Sigmoid colon (tissue), 7 donors: Measurements from ENCODE around the gene FER1L5. TPM values are rescaled to one million over a fixed set of nuclear protein-coding genes. Genes with fewer than 3 reads are reported as not detected.
"Not testable (repeated sequence)": the region's sequence is repeated elsewhere in the genome, so short reads cannot be mapped to it uniquely, and the experiment has no call there.

Source experiments
- DNase-seq: peaks from one replicate; pipeline ENCODE4 v3.0.0-alpha.2; 2019
- H3K27ac ChIP-seq, 4 donors: fragments of 200-600 bp; sonication (generic); one replicate each; pipeline ENCODE4 v1.5.1; 2016 to 2019; ENCODE audit warnings: mild to moderate bottlenecking in 1 of 4
- H3K27me3 ChIP-seq, 3 donors: fragments of 200-600 bp; sonication (generic); one replicate each; pipeline ENCODE4 v1.5.1; 2019; ENCODE audit warnings: mild to moderate bottlenecking in 1 of 3
- H3K36me3 ChIP-seq, 4 donors: fragments of 200-600 bp; sonication (generic); one replicate each; pipeline ENCODE4 v1.5.1; 2016 to 2019
- H3K4me1 ChIP-seq, 4 donors: fragments of 200-600 bp; sonication (generic); one replicate each; pipeline ENCODE4 v1.5.1; 2017 to 2019
- H3K4me3 ChIP-seq, 4 donors: fragments of 200-600 bp; sonication (generic); one replicate each; pipeline ENCODE4 v1.5.1; 2017 to 2019; ENCODE audit warnings: mild to moderate bottlenecking in 2 of 4, moderate library complexity in 1 of 4
- H3K9me3 ChIP-seq, 4 donors: fragments of 200-600 bp in 3 of 4; sonication (generic) in 3 of 4; one replicate each; pipeline versions ENCODE4 v1.5.1 to v1.6.1; 2013 to 2019
- CTCF ChIP-seq, 4 experiments: fragments of 450-650 bp in 3 of 4; fragments of 200-600 bp in 1 of 4; IDR thresholded peaks; one replicate each; pipeline ENCODE4 v1.5.1; 2016 to 2019; ENCODE audit warnings: antibody characterized with exemption in 4 of 4, mild to moderate bottlenecking in 3 of 4, moderate library complexity in 2 of 4
- EP300 ChIP-seq, 4 donors: sonication (generic); formaldehyde crosslinking; IDR thresholded peaks; one replicate each; pipeline ENCODE4 v1.6.1; 2017; ENCODE audit warnings: antibody characterized with exemption in 4 of 4
- POLR2A ChIP-seq, 2 donors: fragments of 450-650 bp; IDR thresholded peaks; one replicate each; pipeline ENCODE4 v1.6.1; 2016; ENCODE audit warnings: antibody characterized with exemption in 2 of 2, mild to moderate bottlenecking in 2 of 2, moderate library complexity in 2 of 2
- POLR2AphosphoS5 ChIP-seq, 4 donors: sonication (generic); formaldehyde crosslinking; IDR thresholded peaks; one replicate each; pipeline ENCODE4 v1.6.1; 2017; ENCODE audit warnings: antibody characterized with exemption in 4 of 4
- whole genome bisulfite sequencing, 2 donors: extraction: QIAGEN DNeasy Blood & Tissue Kit; methylation state at CpG; one replicate each; pipeline ENCODE4 v1.1.7; 2013; 5-methylcytosine and 5-hydroxymethylcytosine counted together
- intact Hi-C: fragments of 100-400 bp; cut with DNase I; formaldehyde crosslinking; loops from one replicate; pipeline ENCODE4 v1.15.1; 2023
- polyA plus RNA-seq, 3 donors: library from polyadenylated mRNA; stranded (reverse); fragments of 200-250 nt; gene quantifications; one replicate each; pipeline ENCODE4 v1.2.3, GENCODE V29; 2013
- total RNA-seq, 4 donors: library from RNA; depleted of rRNA; stranded (reverse); fragments of >200 nt; gene quantifications; one replicate each; pipeline ENCODE4 v1.1.0, GENCODE V29; 2016
- donor health status: healthy with polysubstance abuse.
- donor health status: Bipolar disorder and iron deficiency.
- donor health status: healthy.

Gene FER1L5
- total and polyA plus RNA-seq, 7 donors: under 0.01 to 0.01 TPM; not detected in 5

GRCh38 chr2:96664366-96664925 is 21.9 kb downstream of the FER1L5 start:
- Histone ChIP-seq H3K36me3 (no peaks in the 10 kb centered on the region), H3K4me3 (no peak overlapping the region), H3K27ac (peak overlapping the region; percentile 31 to 66 (median 49)), H3K9me3 (peaks cover 0 to 4% (median 0%) of the 10 kb centered on the region in 4 donors), H3K27me3 (no peaks in the 10 kb centered on the region), H3K4me1 (peaks cover 0 to 12% (median 5%) of the 10 kb centered on the region in 4 donors)
- WGBS, 2 donors: 85 to 91% methylated on average over 3 of the region's 3 CpGs
- DNase-seq: peak; percentile 7
- intact Hi-C loops: no loop called here
- no peak for TF ChIP-seq EP300 (IDR thresholded peaks at IDR 0.05)
- TF ChIP-seq POLR2AphosphoS5 (IDR thresholded peaks at IDR 0.05): no peak

GRCh38 chr2:96665083-96665569 is 22.6 kb downstream of the FER1L5 start:
- Histone ChIP-seq H3K9me3 (peaks cover 0 to 4% (median 0%) of the 10 kb centered on the region in 4 donors), H3K27me3 (no peaks in the 10 kb centered on the region), H3K4me3 (no peak overlapping the region), H3K4me1 (peaks cover 0 to 12% (median 5%) of the 10 kb centered on the region in 4 donors), H3K36me3 (no peaks in the 10 kb centered on the region), H3K27ac (peak overlapping the region; percentile 31 to 66 (median 49))
- WGBS, 2 donors: 87 to 89% methylated on average over 3 of the region's 3 CpGs
- intact Hi-C loops: no loop called here
- TF ChIP-seq POLR2A (IDR thresholded peaks at IDR 0.05): no peak
- peak in 3 of 4 donors; percentile 12 to 35 (median 15) for TF ChIP-seq POLR2AphosphoS5 (IDR thresholded peaks at IDR 0.05)
- no peak for TF ChIP-seq CTCF (IDR thresholded peaks at IDR 0.05)
- DNase-seq: peak; percentile 66

GRCh38 chr2:96665717-96666116 is 23.2 kb downstream of the FER1L5 start:
- 93 to 97% methylated on average over 3 of the region's 3 CpGs for WGBS, 2 donors
- H3K4me3 ChIP-seq, H3K27me3 ChIP-seq, intact Hi-C loops, H3K36me3 ChIP-seq, H3K9me3 ChIP-seq: not testable (repeated sequence)
- H3K27ac ChIP-seq: peak overlapping the region; percentile 31 to 66 (median 49)
- H3K4me1 ChIP-seq: peaks cover 0 to 12% (median 5%) of the 10 kb centered on the region in 4 donors
- DNase-seq: peak; percentile 6

GRCh38 chr2:96668771-96669170 is 26.2 kb downstream of the FER1L5 start:
- no peak for DNase-seq
- Histone ChIP-seq H3K4me3 (no peak overlapping the region), H3K4me1 (peaks cover 0 to 12% (median 5%) of the 10 kb centered on the region in 4 donors), H3K36me3 (no peaks in the 10 kb centered on the region), H3K27ac (no peak overlapping the region), H3K27me3 (no peaks in the 10 kb centered on the region), H3K9me3 (peaks cover 0 to 4% (median 0%) of the 10 kb centered on the region in 4 donors)
- intact Hi-C loops: no loop called here
- no peak for TF ChIP-seq POLR2A (IDR thresholded peaks at IDR 0.05)
- TF ChIP-seq EP300 (IDR thresholded peaks at IDR 0.05): no peak
- TF ChIP-seq POLR2AphosphoS5 (IDR thresholded peaks at IDR 0.05): no peak
- TF ChIP-seq CTCF (IDR thresholded peaks at IDR 0.05): no peak
- WGBS, 2 donors: 79 to 89% methylated on average over 11 of the region's 11 CpGs

- Histone ChIP-seq H3K27ac (no peak overlapping the region), H3K9me3 (no peaks in the 10 kb centered on the region), H3K4me3 (no peak overlapping the region), H3K27me3 (no peaks in the 10 kb centered on the region), H3K4me1 (peaks cover 0 to 12% (median 5%) of the 10 kb centered on the region in 4 donors), H3K36me3 (no peaks in the 10 kb centered on the region)
- no peak for DNase-seq
- WGBS, 2 donors: 89 to 92% methylated on average over 15 of the region's 15 CpGs
- TF ChIP-seq POLR2AphosphoS5 (IDR thresholded peaks at IDR 0.05): no peak
- TF ChIP-seq CTCF (IDR thresholded peaks at IDR 0.05): no peak
- TF ChIP-seq EP300 (IDR thresholded peaks at IDR 0.05): no peak
- TF ChIP-seq POLR2A (IDR thresholded peaks at IDR 0.05): no peak
- intact Hi-C loops: no loop called here
Observed at GRCh38 chr2:96669539-96670215, 27.1 kb downstream of the FER1L5 start.
